ENCODE data around the gene LPP.

DNA sequence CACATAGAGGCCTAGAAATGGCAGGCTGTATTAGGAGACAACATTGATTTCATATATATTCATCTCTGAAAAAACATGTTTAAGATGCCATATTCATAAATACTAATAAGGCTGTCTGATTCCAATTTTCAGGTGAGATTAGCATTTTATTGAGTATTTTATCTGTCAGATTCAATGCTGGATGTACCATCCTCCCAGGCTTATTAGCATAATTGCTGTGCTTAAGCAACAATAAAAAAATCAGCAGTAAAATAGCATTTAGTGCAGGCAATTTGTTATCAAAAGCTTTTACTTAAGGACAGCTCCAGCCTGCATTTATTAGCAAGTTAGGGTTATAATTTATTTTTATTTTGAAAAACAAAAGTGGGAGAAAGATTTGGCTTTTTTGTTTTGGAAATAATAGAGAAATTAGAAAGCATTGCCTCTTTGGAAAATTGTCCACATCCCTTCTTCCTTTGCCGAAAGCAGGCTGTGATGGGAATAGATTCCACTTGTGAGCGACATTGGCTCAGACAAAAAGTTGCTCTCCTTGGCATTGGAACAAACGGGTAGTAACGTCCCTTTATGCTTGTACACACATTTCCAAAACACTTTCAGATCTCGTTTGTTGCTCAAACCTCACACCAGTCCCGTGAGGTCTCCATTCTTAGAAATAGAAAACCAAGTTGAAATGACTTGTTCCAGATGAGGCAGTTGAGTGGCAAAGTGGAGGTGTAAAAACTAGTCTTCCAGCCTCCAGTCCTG, 134.0 kb downstream of the LPP start:
- TF ChIP-seq, protein P1, sequence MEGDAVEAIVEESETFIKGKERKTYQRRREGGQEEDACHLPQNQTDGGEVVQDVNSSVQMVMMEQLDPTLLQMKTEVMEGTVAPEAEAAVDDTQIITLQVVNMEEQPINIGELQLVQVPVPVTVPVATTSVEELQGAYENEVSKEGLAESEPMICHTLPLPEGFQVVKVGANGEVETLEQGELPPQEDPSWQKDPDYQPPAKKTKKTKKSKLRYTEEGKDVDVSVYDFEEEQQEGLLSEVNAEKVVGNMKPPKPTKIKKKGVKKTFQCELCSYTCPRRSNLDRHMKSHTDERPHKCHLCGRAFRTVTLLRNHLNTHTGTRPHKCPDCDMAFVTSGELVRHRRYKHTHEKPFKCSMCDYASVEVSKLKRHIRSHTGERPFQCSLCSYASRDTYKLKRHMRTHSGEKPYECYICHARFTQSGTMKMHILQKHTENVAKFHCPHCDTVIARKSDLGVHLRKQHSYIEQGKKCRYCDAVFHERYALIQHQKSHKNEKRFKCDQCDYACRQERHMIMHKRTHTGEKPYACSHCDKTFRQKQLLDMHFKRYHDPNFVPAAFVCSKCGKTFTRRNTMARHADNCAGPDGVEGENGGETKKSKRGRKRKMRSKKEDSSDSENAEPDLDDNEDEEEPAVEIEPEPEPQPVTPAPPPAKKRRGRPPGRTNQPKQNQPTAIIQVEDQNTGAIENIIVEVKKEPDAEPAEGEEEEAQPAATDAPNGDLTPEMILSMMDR (IDR thresholded peaks at IDR 0.05; ENCODE audit: insufficient read depth, low read depth, low read length): no peak
- TF ChIP-seq EZH2 (IDR thresholded peaks at IDR 0.05; ENCODE audit: insufficient read depth, low read length): no peak
